Fibroblast of mammary gland (primary cell): ENCODE data around the gene TBC1D22A.

Source experiments
- DNase-seq: peaks from one replicate; pipeline ENCODE4 v3.0.0-alpha.2; 2010; ENCODE audit warnings: low read depth
- H3K4me3 ChIP-seq: 2 replicates; pipeline ENCODE4 v1.5.1; 2011; ENCODE audit warnings: low read depth, mild to moderate bottlenecking, low read length, moderate library complexity; ENCODE audit not compliant: control insufficient read depth
- TF ChIP-seq, protein P1 (sequence below): conservative IDR thresholded peaks from 2 replicates; pipeline ENCODE4 v1.5.1; 2011; ENCODE audit warnings: low read depth, low read length, inconsistent platforms; ENCODE audit not compliant: control insufficient read depth, insufficient read depth

TBC1D22A gene

DNA sequence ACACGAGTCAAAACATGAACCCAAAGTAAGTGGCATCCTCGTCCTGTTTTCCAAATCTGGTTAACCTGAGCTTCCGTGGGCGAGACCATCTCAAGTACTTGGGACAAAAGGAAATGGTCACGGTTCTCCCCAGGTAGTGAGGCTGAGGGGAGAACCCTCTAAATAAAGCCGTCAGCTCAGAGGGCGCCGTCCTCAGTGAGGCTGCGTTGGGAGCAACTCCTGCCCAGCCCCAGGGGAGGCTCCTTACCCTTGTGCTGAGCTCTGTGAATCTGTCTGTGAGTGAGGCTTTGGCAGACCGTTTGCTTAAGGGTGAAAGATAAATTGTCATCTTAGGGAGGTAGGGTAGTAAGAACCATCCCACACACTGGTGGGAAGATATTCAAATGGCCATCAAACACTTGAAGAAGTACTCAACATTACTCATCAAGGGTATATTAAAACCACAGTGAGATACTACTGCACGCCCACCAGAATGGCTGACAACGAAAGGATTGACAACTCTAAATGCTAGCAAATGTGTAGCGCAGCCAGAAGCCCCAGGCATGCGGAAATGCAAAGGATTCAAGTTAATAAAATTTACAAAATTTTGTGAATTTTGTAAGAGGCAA is 321.0 kb downstream of the TBC1D22A start:
- no peak for DNase-seq
- TF ChIP-seq, protein P1, sequence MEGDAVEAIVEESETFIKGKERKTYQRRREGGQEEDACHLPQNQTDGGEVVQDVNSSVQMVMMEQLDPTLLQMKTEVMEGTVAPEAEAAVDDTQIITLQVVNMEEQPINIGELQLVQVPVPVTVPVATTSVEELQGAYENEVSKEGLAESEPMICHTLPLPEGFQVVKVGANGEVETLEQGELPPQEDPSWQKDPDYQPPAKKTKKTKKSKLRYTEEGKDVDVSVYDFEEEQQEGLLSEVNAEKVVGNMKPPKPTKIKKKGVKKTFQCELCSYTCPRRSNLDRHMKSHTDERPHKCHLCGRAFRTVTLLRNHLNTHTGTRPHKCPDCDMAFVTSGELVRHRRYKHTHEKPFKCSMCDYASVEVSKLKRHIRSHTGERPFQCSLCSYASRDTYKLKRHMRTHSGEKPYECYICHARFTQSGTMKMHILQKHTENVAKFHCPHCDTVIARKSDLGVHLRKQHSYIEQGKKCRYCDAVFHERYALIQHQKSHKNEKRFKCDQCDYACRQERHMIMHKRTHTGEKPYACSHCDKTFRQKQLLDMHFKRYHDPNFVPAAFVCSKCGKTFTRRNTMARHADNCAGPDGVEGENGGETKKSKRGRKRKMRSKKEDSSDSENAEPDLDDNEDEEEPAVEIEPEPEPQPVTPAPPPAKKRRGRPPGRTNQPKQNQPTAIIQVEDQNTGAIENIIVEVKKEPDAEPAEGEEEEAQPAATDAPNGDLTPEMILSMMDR = no peak
- H3K4me3 ChIP-seq = no peak overlapping the region

DNA sequence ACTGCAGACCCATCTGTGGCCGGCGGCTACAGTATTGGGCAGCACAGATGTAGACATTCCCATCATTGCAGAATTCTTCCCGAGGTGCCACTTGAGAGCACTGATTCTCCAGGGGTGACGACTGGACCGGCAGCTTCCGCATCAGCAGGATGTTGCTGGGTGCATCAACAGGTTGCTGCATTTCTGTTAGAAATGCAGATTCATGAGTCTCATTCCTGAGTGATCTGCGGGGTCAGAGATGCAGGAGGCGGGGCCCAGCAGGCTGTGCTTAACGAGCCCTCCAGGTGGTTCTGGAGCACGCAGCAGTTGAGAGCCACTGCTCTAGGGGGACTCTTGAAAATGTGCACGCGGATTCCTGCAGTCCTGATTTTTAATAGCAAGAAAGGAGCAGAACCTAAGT is 321.8 kb downstream of the TBC1D22A start:
- no peak for DNase-seq
- H3K4me3 ChIP-seq = no peak overlapping the region
- TF ChIP-seq, protein P1 = no peak

DNA sequence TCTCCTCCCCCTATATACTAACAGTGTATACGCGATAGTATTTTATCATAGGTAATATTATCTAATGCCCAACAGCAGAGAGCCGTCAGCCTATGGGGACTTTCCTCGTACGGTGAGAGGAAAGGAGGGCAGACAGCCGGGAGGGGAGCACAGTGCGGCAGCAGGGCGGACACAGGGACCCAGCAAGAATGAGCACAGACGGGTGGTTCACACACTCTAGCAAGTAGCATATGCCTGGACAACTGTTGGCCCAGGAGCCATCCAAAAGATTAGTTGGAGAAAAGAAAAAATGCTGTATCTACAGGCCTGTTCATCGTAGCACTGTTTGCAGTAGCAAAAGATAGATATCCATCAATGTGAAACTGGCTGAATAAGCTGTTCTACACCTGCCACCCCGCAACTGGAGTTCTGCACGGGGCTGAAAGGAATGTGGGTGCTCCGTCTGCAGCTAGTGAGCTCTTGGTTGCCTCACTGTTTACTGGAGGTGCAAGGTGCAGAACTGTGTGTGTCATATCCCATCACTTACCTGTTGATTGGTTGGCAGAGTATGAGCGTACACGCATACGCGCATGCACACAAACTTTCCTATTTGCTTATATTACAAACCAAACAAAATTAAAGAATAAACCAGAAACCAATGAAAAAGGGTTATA is 324.3 kb downstream of the TBC1D22A start:
- no peak overlapping the region for H3K4me3 ChIP-seq
- DNase-seq = no peak
- TF ChIP-seq, protein P1 = no peak

DNA sequence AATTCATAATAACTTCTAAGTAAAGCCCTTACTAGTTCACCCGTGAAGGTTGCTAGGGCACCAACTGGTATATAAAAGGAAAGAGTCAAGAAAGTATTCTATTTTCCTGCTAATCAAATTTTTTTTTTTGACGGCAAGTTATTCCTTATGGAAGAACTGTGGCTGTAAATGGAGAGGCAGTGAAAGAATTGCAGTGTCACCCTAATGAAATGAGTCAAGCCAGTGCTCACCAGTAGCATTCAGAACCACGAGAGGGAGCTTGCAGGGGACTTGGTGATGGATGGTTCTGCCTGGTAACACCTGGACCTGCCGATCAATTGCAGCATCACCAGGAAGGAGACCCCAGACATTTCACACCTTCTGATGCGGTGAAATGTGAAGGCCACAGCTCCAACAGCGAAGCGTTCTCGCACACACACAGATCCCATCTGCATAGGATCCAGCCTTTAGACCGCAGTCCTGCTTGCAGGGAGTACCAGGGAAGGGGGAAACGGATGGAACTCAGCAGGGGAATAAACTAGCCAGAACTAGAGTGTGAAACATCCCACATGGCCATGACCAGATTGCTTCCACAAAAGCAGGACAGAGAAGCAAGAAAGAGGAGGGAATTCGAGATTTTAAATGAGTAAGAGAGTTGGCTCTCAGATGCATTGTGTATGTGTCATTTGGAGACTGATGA is 326.2 kb downstream of the TBC1D22A start:
- H3K4me3 ChIP-seq = no peak overlapping the region
- TF ChIP-seq, protein P1 = no peak
- DNase-seq = no peak

DNA sequence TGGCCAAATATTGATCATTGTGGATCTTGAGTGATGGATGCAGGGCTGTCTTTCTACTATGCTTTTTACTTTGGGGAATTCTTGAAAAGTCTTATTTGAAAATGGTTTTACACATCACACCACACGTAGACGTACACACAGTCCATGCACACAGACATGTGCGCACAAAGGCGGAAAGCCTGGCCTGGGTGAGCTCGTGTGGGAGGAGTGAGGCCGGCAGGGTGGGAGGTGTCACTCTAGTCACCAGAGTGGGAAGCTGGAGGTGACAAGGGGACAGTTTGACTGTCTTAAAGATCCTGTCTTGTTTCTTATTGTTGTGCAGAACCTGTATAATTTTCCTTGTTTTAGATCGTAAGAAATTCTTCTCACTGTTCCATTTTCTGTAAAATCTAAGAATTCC is 326.9 kb downstream of the TBC1D22A start:
- no peak overlapping the region for H3K4me3 ChIP-seq
- no peak for DNase-seq
- TF ChIP-seq, protein P1 = no peak

DNA sequence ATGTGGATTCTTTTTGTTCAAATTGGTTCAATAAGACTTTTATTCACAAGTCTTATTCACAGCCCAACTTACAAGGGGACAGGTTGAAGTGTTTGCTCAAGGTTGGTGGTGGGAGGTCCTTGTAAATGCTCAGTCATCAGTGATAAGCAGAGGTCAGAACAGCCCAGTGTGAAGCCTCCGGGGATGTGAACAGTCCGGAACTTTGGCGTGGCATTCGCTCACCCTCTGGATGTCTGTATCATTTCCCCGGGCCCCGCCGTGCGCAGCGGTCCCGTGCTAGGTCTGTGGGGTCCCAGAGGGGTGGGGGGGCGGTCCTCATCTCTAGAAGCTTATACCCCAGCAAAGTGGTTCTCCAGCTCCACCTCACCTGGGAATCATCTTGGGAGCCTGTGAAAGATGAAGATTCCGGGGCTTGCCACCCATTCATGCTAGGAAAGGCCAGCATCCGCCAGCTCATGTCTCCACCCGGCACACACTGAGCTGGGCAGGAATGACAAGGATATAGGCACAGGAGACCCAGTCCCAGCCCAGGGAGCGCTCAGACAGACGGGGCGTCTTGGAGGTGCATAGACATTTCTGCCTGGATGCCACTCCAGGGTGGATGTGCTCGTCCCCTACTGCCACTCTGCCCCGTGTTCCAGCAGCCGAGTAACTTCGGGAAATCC is 327.5 kb downstream of the TBC1D22A start:
- H3K4me3 ChIP-seq = no peak overlapping the region
- no peak for DNase-seq
- TF ChIP-seq, protein P1 = no peak
